ENCODE data around the gene LEMD1.

DNA sequence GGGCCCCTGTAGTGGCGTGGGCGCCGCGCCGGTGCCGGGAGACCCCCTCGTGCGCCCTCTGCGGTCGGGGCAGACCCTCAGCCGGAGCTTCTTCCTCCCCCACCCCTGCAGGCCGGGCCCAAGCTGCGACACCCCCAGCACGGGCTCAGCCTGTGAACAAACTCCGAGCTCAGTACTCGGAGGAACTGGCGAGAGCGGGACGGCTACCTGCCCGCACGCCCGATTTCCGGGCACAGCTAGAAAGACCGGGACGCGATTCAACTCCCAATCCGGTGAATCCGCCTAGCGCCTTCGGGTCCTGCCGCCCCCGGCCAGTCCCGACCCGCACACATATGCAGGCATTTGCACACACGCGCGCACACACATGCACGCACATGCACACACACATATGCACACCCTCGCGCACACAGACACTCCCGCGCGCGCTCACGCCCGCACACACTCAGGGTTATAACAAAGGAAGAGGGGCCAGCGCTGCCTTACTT is 34.6 kb upstream of the LEMD1 start:
- TF ChIP-seq, protein P1, sequence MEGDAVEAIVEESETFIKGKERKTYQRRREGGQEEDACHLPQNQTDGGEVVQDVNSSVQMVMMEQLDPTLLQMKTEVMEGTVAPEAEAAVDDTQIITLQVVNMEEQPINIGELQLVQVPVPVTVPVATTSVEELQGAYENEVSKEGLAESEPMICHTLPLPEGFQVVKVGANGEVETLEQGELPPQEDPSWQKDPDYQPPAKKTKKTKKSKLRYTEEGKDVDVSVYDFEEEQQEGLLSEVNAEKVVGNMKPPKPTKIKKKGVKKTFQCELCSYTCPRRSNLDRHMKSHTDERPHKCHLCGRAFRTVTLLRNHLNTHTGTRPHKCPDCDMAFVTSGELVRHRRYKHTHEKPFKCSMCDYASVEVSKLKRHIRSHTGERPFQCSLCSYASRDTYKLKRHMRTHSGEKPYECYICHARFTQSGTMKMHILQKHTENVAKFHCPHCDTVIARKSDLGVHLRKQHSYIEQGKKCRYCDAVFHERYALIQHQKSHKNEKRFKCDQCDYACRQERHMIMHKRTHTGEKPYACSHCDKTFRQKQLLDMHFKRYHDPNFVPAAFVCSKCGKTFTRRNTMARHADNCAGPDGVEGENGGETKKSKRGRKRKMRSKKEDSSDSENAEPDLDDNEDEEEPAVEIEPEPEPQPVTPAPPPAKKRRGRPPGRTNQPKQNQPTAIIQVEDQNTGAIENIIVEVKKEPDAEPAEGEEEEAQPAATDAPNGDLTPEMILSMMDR (IDR thresholded peaks at IDR 0.05; ENCODE audit: poor library complexity, severe bottlenecking), result peak; percentile 71
- TF ChIP-seq EP300 (conservative IDR thresholded peaks at IDR 0.05; ENCODE audit: poor library complexity, severe bottlenecking) (no peak), EZH2 (IDR thresholded peaks at IDR 0.05; ENCODE audit: borderline replicate concordance, insufficient read depth, low read length, poor library complexity, severe bottlenecking) (no peak), SMC3 (conservative IDR thresholded peaks at IDR 0.05; ENCODE audit: poor library complexity) (no peak), TAF1 (IDR thresholded peaks at IDR 0.05; ENCODE audit: low read depth) (peak; percentile 82), POLR2AphosphoS5 (IDR thresholded peaks at IDR 0.05) (no peak), MXI1 (conservative IDR thresholded peaks at IDR 0.05; ENCODE audit: poor library complexity, severe bottlenecking) (peak; percentile 76), RAD21 (conservative IDR thresholded peaks at IDR 0.05) (no peak)
- TF ChIP-seq, protein P2, sequence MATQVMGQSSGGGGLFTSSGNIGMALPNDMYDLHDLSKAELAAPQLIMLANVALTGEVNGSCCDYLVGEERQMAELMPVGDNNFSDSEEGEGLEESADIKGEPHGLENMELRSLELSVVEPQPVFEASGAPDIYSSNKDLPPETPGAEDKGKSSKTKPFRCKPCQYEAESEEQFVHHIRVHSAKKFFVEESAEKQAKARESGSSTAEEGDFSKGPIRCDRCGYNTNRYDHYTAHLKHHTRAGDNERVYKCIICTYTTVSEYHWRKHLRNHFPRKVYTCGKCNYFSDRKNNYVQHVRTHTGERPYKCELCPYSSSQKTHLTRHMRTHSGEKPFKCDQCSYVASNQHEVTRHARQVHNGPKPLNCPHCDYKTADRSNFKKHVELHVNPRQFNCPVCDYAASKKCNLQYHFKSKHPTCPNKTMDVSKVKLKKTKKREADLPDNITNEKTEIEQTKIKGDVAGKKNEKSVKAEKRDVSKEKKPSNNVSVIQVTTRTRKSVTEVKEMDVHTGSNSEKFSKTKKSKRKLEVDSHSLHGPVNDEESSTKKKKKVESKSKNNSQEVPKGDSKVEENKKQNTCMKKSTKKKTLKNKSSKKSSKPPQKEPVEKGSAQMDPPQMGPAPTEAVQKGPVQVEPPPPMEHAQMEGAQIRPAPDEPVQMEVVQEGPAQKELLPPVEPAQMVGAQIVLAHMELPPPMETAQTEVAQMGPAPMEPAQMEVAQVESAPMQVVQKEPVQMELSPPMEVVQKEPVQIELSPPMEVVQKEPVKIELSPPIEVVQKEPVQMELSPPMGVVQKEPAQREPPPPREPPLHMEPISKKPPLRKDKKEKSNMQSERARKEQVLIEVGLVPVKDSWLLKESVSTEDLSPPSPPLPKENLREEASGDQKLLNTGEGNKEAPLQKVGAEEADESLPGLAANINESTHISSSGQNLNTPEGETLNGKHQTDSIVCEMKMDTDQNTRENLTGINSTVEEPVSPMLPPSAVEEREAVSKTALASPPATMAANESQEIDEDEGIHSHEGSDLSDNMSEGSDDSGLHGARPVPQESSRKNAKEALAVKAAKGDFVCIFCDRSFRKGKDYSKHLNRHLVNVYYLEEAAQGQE (IDR thresholded peaks at IDR 0.05; ENCODE audit: borderline replicate concordance), result peak; percentile 23
